HuH-7.5 (cell line): ENCODE results near the gene USP50.
"Not testable (repeated sequence)": the region's sequence is repeated elsewhere in the genome, so short reads cannot be mapped to it uniquely, and the experiment has no call there.

Source experiments
- DNase-seq: peaks from one replicate; pipeline ENCODE4 v3.0.0; 2011; ENCODE audit warnings: low spot score

The USP50 gene

GRCh38 chr15:50546566-50546965 lies at the start of gene USP50:
USP50 (minus strand) TSS chr15:50546666; CDS start chr15:50546525, 141 bp downstream.
- DNase-seq: no peak

GRCh38 chr15:50594311-50594710 lies 47.8 kb upstream of the USP50 start:
- DNase-seq: no peak

GRCh38 chr15:50593761-50594160 lies 47.3 kb upstream of the USP50 start:
- no peak for DNase-seq

GRCh38 chr15:50590288-50590687 lies 43.8 kb upstream of the USP50 start:
- no peak for DNase-seq

- no peak for DNase-seq
Measured at GRCh38 chr15:50577492-50577891, 31.0 kb upstream of the USP50 start.

DNA sequence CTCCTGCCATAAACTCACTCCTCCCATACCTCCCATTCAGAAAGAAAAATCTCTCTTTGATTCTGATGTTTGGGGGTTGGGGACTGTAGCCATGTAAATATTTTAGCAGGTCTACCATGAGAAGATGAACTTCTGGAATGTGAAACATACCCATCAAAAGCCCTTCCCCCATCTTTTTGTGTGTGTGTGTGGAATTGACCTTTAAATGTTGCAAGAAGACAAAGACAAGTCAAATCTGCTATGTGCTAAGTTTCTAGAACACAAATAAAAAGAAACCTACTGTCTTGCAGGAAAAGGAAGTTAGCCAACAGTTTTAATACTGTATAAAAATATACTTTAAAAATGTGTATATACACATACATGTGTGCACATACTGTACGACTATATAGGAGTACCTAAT lies 29.7 kb upstream of the USP50 start:
- DNase-seq: no peak

DNA sequence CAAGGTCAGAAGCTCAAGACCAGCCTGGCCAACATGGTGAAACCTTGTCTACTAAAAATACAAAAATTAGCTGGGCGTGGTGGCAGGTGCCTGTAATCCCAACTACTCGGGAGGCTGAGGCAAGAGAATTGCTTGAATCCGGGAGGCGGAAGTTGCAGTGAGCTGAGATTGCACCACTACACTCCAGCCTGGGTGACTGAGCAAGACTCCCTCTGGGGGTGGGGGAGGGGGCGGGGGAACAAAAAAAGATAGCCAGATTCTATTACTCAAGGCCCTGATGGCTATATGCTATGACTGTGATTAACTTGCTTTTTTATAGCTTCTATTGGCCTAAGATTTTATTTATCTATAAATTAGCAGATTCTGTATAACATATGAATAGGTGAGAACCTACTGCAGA lies 27.4 kb upstream of the USP50 start:
- not testable (repeated sequence) for DNase-seq

DNA sequence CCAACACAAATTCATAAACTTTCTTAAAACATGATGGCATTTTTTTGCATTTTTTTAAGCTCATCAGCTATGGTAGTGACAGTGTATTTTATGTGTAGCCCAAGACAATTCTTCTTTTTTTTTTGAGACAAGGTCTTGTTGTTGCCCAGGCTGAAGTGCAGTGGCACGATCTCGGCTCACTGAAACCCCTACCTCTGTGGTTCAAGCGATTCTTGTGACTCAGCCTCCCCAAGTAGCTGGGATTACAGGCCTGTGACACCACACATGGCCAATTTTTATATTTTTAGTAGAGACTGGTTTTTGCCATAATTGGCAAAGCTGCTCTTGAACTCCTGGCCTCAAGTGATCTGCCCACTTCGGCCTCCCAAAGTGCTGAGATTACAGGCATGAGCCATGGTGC lies 17.3 kb upstream of the USP50 start:
- no peak for DNase-seq

- DNase-seq: no peak
Measured at GRCh38 chr15:50562735-50563640, 16.5 kb upstream of the USP50 start.

DNA sequence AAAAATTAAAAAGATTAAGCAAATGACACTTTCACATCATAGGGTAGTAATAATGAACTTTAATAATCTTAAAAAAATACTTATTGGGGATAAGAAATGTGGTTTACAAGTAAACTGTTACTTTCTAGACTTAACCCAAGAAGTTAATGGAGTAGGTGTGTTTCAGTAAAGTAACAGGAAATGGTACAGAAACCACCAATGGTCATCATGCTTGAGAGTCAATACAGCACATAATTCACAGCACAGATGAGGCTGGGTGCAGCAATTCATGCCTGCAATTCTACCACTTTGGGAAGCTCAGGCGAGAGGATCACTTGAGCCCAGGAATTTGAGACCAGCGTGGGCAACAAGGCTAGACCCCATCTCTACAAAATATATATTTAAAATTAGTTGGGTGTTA lies 11.5 kb upstream of the USP50 start:
- no peak for DNase-seq

GRCh38 chr15:50556642-50557371 lies 10.3 kb upstream of the USP50 start:
- DNase-seq: no peak

DNA sequence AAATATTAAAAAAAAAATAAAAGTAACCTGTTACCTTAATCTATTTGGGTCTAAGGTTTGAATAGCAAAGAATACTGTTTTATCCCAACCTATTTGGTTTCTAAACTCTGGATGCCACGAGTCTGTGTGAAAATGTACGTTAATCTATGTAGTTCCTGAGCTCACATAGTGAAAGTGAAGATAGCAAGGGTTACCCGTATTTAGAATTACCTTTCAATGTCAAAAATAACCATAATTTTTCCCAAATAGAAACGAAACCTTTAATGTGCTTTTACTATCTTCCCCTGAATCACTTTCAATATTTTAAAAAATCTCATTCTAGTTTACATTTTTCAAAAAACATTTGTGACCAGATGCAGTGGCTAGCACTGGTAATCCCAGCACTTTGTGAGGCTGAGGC lies 5.8 kb upstream of the USP50 start:
- no peak for DNase-seq

- DNase-seq: no peak
Measured at GRCh38 chr15:50549326-50549725, 2.9 kb upstream of the USP50 start.

DNA sequence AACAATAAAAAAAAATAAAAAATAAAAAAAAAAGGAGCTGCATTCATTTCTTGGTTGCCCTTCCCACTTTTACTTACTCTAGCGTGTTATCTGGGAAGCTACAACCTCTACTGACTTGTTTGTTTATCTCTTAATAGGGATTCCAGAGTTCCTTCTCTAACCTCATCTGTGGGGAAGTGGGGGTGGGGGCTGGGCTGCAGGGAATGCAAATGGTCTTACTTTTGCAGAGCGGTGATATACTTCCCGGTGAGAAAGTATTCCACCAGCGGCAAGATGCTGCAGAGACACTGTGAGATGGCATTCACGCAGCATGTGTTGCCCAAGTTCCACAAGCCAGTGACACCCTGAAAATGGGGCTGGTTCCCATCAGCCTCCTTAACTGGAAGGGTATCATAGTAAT lies 2.1 kb downstream of the USP50 start:
- DNase-seq: no peak

- no peak for DNase-seq
Measured at GRCh38 chr15:50543556-50543955, 2.9 kb downstream of the USP50 start.

DNA sequence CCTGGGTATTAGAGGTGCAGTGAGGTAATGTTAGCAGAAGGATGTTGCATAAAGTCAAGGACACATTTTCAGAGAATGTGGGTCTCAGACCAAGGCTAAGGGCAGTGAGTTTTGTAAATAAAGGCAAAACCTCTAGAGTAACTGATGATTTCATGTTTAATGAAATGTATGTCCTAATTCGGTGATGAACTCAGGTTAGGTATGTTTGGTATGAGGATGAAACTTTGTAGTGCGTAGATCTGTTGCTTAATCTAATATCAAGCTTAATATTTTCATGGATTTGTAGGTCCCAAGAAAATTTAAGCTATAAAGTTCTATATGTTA lies 3.6 kb downstream of the USP50 start:
- no peak for DNase-seq

DNA sequence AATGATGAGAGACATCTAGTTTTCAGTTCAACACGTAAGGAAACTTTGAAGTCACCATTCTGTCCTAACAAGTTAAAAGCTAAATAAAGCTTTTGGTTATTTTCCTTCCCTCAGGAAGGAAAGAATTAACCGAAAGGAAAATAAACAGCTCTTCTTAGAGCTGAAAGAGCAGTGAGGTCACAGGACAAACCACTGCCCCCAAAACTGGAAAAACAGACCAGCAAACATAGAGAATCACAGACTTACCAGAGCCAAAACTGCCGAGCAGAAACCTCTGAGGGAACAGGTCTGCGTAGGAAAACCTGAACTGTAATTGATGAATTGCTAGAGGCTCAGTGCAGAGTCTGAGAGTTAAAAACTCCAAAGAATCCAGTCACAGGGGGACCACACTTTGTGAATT lies 14.7 kb downstream of the USP50 start:
- DNase-seq: no peak

GRCh38 chr15:50531163-50531562 lies 15.3 kb downstream of the USP50 start:
- no peak for DNase-seq

- DNase-seq: no peak
Measured at GRCh38 chr15:50523851-50524251, 22.6 kb downstream of the USP50 start.

DNA sequence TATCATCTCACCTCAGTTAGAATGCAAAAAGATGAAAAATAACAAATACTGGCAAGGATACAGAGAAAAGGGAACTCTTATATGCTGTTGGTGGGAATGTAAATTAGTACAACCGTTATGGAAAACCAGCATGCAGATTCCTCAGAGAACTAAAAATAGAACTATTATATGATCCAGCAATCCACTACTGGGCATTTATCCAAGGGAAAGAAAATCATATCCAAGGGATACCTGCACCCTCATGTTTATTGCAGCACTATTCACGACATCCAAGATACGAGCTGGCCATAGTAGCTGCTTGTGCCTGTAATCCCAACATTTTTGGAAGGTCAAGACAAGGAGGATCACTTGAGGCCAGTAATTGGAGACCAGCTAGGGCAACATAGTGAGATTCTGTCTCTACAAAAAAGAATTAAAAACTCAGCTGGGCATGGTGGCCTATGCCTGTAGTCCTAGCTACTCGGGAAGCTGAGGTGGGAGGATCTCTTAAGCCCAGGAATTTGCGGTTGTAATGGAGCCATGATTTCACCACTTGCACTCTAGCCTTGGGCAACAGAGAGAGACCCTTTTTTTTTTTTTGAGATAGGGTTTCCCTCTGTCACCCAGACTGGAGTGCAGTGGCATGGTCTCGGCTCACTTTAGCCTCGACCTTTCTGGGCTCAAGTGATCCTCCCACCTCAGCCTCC lies 26.6 kb downstream of the USP50 start:
- no peak for DNase-seq

- DNase-seq: no peak
Measured at GRCh38 chr15:50513001-50513400, 33.5 kb downstream of the USP50 start.

- DNase-seq: no peak
Measured at GRCh38 chr15:50506121-50506520, 40.3 kb downstream of the USP50 start.

DNA sequence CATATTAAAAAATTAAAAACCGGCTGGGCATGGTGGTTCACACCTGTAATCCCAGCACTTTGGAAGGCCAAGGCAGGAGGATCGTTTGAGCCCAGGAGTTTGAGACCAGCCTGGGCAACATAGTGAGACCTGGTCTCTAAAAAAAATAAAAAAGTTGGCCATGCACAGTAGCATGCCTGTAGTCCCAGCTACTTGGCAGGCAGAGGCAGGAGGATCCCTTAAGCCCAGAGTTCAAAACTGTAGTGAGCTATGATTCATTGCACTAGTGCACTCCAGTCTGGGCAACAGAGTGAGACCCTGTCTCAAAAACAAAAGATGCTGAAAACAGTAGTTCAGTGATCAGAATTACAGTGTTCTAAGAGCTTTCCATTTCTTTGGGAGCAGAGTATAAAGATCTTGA lies 40.8 kb downstream of the USP50 start:
- DNase-seq: not testable (repeated sequence)
